Measurements from ENCODE around the gene C1QTNF12.

C1QTNF12 gene

DNA sequence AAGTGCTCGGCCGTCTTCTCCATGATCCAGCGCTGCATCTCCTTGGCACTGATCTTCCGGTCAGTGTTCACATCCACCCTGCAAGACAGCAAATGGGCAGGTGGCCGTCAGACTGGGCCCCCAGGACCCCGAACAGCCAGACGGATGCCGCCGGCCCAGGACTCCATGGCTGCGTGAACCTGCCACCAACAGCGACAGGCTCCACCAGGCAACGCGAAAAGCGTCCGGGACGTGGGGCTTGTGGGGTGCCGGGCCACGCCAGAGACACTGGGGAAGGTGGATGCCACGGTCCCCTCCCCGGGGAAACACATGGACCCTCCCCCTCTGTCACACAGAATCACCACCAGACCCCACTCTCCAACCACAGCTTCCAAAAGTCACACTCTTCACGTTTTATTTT, 22.6 kb downstream of the C1QTNF12 start:
- no peak overlapping the region for H2AFZ ChIP-seq (ENCODE audit: low read depth)
- no peak overlapping the region for H3K4me3 ChIP-seq (IDR thresholded peaks at IDR 0.05; ENCODE audit: insufficient read depth, low read depth, low read length)
- H3K4me2 ChIP-seq = no peak overlapping the region
- H3K4me1 ChIP-seq (ENCODE audit: low read depth, poor library complexity, severe bottlenecking) = no peaks in the 10 kb centered on the region
- H3K27me3 ChIP-seq (ENCODE audit: insufficient read depth, low read depth) = no peaks in the 10 kb centered on the region
- TF ChIP-seq, protein P1, sequence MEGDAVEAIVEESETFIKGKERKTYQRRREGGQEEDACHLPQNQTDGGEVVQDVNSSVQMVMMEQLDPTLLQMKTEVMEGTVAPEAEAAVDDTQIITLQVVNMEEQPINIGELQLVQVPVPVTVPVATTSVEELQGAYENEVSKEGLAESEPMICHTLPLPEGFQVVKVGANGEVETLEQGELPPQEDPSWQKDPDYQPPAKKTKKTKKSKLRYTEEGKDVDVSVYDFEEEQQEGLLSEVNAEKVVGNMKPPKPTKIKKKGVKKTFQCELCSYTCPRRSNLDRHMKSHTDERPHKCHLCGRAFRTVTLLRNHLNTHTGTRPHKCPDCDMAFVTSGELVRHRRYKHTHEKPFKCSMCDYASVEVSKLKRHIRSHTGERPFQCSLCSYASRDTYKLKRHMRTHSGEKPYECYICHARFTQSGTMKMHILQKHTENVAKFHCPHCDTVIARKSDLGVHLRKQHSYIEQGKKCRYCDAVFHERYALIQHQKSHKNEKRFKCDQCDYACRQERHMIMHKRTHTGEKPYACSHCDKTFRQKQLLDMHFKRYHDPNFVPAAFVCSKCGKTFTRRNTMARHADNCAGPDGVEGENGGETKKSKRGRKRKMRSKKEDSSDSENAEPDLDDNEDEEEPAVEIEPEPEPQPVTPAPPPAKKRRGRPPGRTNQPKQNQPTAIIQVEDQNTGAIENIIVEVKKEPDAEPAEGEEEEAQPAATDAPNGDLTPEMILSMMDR (conservative IDR thresholded peaks at IDR 0.05; ENCODE audit: low read depth, low read length) = no peak
- no peak overlapping the region for H3K27ac ChIP-seq
- no peak overlapping the region for H3K9ac ChIP-seq
- peaks cover 6% of the 10 kb centered on the region; the same call in 1 of the 2 replicates for H3K36me3 ChIP-seq (ENCODE audit: insufficient read depth)
- H4K20me1 ChIP-seq (ENCODE audit: insufficient read depth) = no peaks in the 10 kb centered on the region
- peaks cover 16% of the 10 kb centered on the region; the same call in 1 of the 2 replicates for H3K79me2 ChIP-seq (ENCODE audit: insufficient read depth, low read depth)

DNA sequence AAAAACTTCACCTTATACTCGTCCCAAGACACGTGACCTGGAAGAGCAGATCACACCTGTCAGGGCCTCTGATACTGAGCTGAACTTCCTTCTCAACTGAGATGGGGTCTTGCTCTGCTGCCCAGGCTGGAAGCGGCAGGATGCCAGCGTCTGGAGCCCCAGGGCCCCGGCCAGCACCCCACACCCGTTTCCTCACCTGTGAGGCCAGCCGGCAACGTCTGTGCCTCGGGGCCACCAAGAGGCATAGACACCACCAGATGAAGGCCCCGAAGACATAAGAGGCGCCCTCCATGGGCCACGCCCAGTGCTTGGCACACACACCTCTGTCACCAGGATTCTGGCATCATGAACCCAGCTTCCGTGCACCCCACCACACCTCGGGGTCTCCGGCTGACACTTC, 23.2 kb downstream of the C1QTNF12 start:
- Histone ChIP-seq H3K36me3 (ENCODE audit: insufficient read depth) (peaks cover 6% of the 10 kb centered on the region; the same call in 1 of the 2 replicates), H3K4me1 (ENCODE audit: low read depth, poor library complexity, severe bottlenecking) (no peaks in the 10 kb centered on the region), H3K27me3 (ENCODE audit: insufficient read depth, low read depth) (no peaks in the 10 kb centered on the region), H3K27ac (no peak overlapping the region), H2AFZ (ENCODE audit: low read depth) (no peak overlapping the region), H3K4me3 (IDR thresholded peaks at IDR 0.05; ENCODE audit: insufficient read depth, low read depth, low read length) (no peak overlapping the region), H3K79me2 (ENCODE audit: insufficient read depth, low read depth) (peaks cover 10% of the 10 kb centered on the region; the same call in 1 of the 2 replicates), H4K20me1 (ENCODE audit: insufficient read depth) (no peaks in the 10 kb centered on the region), H3K4me2 (no peak overlapping the region), H3K9ac (no peak overlapping the region)
- TF ChIP-seq, protein P1 (conservative IDR thresholded peaks at IDR 0.05; ENCODE audit: low read depth, low read length) = no peak

DNA sequence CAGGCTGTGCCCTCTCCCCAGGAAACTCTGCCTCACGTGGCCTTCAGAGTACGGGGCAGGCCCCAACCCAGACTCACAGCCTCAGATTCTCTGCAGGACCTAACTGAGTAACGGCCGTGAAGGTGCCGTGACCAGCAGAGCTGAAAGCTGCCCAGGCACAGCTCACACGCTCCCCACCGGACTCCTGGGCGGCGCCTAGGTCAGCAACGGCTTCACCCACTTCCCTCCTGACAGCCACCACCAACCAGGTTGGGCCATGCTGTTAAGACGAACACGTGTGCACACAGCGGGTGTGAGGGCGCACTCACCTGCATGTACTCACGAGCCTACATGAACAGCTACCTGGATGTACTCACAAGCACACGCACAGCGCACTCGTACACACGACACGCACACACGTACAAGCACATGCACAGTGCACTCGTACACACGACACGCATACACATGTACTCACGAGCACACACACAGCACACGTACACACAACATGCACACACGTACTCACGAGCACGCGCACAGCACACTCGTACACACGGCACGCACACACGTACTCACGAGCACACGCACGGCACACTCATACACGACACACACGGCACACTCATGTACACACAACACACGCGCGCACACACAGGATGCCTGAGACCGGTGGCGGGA, 23.8 kb downstream of the C1QTNF12 start:
- Histone ChIP-seq H3K4me2 (no peak overlapping the region), H3K9ac (no peak overlapping the region), H3K4me3 (IDR thresholded peaks at IDR 0.05; ENCODE audit: insufficient read depth, low read depth, low read length) (no peak overlapping the region), H3K36me3 (ENCODE audit: insufficient read depth) (peaks cover 6% of the 10 kb centered on the region; the same call in 1 of the 2 replicates), H3K4me1 (ENCODE audit: low read depth, poor library complexity, severe bottlenecking) (no peaks in the 10 kb centered on the region), H2AFZ (ENCODE audit: low read depth) (no peak overlapping the region), H4K20me1 (ENCODE audit: insufficient read depth) (no peaks in the 10 kb centered on the region), H3K79me2 (ENCODE audit: insufficient read depth, low read depth) (peaks cover 7% of the 10 kb centered on the region; the same call in 1 of the 2 replicates), H3K27ac (no peak overlapping the region), H3K27me3 (ENCODE audit: insufficient read depth, low read depth) (no peaks in the 10 kb centered on the region)
- TF ChIP-seq, protein P1 (conservative IDR thresholded peaks at IDR 0.05; ENCODE audit: low read depth, low read length) = no peak

DNA sequence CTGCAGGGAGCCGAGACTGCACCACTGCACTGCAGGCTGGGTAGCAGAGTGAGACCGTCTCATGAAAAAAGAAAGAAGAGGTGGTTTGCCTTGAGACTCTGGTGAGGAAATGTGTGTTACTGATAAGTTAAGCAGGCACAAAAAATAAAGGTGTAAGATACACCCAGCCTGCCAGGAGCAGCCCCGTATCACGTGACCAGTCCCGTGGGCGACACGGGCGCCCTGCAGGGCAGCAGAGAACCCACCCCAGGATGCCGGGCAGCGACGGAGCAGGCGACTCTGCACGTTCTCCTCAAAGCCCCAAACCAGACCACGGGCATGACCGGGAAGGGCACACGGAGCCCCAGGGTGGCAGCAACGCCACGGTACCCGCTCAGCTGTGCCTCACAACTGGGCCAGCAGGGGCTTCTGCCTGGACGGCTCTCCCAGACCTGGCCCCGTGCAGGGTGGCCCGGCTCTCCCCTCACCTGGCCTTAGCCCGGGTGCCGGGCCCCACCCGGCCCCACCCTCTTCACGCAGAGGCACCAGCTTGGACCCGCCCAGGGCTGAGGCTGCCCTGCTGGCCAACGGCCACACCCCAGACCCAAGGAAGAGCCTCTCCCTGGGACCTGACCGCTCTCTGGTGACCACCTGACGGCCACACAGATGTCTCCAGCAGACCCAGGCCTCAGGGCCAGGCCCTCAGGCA, 24.5 kb downstream of the C1QTNF12 start:
- no peak overlapping the region for H3K4me3 ChIP-seq (IDR thresholded peaks at IDR 0.05; ENCODE audit: insufficient read depth, low read depth, low read length)
- H3K79me2 ChIP-seq (ENCODE audit: insufficient read depth, low read depth) = peaks cover 7% of the 10 kb centered on the region; the same call in 1 of the 2 replicates
- H3K4me2 ChIP-seq = no peak overlapping the region
- H3K4me1 ChIP-seq (ENCODE audit: low read depth, poor library complexity, severe bottlenecking) = no peaks in the 10 kb centered on the region
- no peaks in the 10 kb centered on the region for H3K27me3 ChIP-seq (ENCODE audit: insufficient read depth, low read depth)
- H3K27ac ChIP-seq = no peak overlapping the region
- TF ChIP-seq, protein P1 (conservative IDR thresholded peaks at IDR 0.05; ENCODE audit: low read depth, low read length) = no peak
- peaks cover 6% of the 10 kb centered on the region; the same call in 1 of the 2 replicates for H3K36me3 ChIP-seq (ENCODE audit: insufficient read depth)
- no peak overlapping the region for H2AFZ ChIP-seq (ENCODE audit: low read depth)
- H4K20me1 ChIP-seq (ENCODE audit: insufficient read depth) = no peaks in the 10 kb centered on the region
- no peak overlapping the region for H3K9ac ChIP-seq
